ENCODE data around the gene ZNF491.

DNA sequence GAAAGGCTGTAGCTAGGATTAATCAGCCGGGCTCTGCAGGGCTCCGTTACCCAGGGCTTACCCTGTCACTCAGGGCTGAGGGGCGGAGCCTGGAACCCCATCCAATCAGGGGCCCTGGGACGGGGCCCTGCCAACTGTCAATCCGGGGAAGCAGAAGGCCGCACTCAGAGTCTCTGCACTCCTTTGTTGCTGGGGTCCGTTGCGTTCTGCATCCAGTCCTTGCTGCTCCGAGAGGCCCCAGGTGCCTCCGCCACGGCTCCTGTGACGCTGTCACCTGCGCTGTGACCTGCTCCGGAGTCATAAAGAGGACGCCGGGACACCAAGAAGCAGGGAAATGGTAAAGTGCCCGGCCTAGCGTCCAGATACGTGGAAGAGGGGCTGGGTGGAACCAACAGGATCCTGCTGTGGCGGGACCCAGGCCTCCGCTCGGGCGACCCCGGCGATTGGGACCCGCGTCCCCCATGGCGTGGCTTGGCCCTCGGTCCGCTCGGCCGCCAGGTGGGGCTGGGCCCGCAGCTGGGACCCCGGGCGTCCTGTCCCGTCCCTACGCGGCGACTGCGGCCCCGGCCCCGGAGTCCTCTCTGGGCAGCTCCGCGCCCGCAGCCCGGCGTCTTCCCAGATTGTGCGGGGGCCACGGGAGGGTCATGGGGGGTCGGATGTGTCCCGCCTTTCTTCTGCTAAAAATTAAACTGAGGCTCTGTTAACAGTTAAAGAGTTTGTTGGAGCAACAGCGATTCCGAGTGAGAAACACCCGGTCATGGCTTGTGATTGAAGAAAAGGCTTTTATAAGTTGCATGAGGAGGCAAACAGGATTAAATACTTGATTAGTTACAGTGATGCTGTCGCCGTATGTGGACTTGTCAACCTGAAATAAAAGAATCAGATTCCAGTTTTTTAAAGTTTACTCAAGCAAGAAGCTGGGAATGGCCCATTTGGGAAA lies at the start of gene ZNF491:
- TF ChIP-seq, protein P1, sequence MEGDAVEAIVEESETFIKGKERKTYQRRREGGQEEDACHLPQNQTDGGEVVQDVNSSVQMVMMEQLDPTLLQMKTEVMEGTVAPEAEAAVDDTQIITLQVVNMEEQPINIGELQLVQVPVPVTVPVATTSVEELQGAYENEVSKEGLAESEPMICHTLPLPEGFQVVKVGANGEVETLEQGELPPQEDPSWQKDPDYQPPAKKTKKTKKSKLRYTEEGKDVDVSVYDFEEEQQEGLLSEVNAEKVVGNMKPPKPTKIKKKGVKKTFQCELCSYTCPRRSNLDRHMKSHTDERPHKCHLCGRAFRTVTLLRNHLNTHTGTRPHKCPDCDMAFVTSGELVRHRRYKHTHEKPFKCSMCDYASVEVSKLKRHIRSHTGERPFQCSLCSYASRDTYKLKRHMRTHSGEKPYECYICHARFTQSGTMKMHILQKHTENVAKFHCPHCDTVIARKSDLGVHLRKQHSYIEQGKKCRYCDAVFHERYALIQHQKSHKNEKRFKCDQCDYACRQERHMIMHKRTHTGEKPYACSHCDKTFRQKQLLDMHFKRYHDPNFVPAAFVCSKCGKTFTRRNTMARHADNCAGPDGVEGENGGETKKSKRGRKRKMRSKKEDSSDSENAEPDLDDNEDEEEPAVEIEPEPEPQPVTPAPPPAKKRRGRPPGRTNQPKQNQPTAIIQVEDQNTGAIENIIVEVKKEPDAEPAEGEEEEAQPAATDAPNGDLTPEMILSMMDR (IDR thresholded peaks at IDR 0.05), result peak in 1 of 3 experiments; percentile 6
- peak; percentile 79 to 85 for TF ChIP-seq POLR2AphosphoS5 (IDR thresholded peaks at IDR 0.05; ENCODE audit: insufficient read depth in 1 of 2, low read depth in 1 of 2)

All from vagina (tissue), 2 donors.